Measurements from ENCODE around the gene PSMB7. TPM values are rescaled to one million over a fixed set of nuclear protein-coding genes. Genes with fewer than 3 reads are reported as not detected.
A peak's percentile ranks its signal among the peaks of the same experiment; 100 is the strongest.

PSMB7 gene
- total RNA-seq, 1 experiment from 2014 or later: 264 TPM

DNA sequence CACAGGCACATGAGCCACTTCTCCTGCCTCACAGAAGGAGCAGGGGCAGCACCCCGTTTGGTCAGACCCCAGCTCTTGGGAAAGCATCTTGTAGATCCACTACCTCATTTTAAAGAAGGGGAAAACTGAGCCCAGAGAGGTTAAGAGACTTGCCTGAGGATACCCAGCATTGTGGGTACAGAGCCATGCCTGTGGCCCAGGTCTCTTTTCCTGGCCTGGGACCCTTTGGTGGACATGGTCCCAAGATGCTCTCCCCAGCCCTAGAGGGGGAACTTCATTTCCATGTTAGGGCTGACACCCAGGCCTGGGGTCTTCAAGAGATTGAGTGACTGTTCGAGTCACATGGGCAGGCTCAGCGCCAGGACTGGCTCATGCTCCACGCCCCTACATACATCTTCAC, 93.3 kb downstream of the PSMB7 start:
- Mint-ChIP-seq H3K27me3 (ENCODE audit: insufficient read depth, unreplicated experiment) (no peaks in the 10 kb centered on the region), H3K4me3 (ENCODE audit: unreplicated experiment) (no peak overlapping the region), H3K4me1 (ENCODE audit: insufficient read depth, unreplicated experiment) (no peaks in the 10 kb centered on the region), H3K27ac (ENCODE audit: low read depth, unreplicated experiment) (no peak overlapping the region), H3K36me3 (ENCODE audit: insufficient read depth, unreplicated experiment) (peaks cover 30% of the 10 kb centered on the region), H3K9me3 (ENCODE audit: unreplicated experiment) (no peaks in the 10 kb centered on the region)
- ChIA-PET CTCF (interaction anchor here (0.5 to 2.6 kb wide), 3 partner anchors 8 to 195 kb away, joined by 3 to 10 read pairs (median 3); no protein-coding TSS in a partner anchor), POLR2A (no interaction called here)
- no peak for DNase-seq (ENCODE audit: unreplicated experiment)
- intact Hi-C loops (cut with micrococcal nuclease): no loop called here
- TF ChIP-seq, protein P1, sequence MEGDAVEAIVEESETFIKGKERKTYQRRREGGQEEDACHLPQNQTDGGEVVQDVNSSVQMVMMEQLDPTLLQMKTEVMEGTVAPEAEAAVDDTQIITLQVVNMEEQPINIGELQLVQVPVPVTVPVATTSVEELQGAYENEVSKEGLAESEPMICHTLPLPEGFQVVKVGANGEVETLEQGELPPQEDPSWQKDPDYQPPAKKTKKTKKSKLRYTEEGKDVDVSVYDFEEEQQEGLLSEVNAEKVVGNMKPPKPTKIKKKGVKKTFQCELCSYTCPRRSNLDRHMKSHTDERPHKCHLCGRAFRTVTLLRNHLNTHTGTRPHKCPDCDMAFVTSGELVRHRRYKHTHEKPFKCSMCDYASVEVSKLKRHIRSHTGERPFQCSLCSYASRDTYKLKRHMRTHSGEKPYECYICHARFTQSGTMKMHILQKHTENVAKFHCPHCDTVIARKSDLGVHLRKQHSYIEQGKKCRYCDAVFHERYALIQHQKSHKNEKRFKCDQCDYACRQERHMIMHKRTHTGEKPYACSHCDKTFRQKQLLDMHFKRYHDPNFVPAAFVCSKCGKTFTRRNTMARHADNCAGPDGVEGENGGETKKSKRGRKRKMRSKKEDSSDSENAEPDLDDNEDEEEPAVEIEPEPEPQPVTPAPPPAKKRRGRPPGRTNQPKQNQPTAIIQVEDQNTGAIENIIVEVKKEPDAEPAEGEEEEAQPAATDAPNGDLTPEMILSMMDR (IDR thresholded peaks at IDR 0.05; ENCODE audit: unreplicated experiment): no peak
- BruUV-seq (replicated peaks): no TSS peak

DNA sequence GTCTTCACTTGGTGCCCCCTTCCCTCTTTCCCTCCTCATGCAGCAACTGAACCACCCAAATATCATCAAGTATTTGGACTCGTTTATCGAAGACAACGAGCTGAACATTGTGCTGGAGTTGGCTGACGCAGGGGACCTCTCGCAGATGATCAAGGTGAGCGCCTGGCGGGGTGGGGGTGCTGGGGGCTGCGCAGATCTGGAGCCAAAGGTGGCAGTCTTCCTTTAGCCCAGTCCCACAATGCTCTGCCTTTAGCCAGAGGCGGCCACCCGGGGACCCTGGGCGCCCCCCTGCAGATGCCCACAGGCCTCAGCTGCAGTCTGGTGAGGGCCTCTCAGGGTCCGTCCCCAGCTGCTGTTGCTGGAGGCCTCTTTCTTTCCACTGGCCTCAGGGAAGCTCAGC, 93.8 kb downstream of the PSMB7 start:
- no peak for DNase-seq (ENCODE audit: unreplicated experiment)
- TF ChIP-seq, protein P1 (IDR thresholded peaks at IDR 0.05; ENCODE audit: unreplicated experiment): no peak
- ChIA-PET CTCF (interaction anchor here (1.4 to 2.6 kb wide), 3 partner anchors 10 to 194 kb away, joined by 3 to 11 read pairs (median 10); no protein-coding TSS in a partner anchor), POLR2A (no interaction called here)
- Mint-ChIP-seq H3K27ac (ENCODE audit: low read depth, unreplicated experiment) (no peak overlapping the region), H3K27me3 (ENCODE audit: insufficient read depth, unreplicated experiment) (no peaks in the 10 kb centered on the region), H3K4me1 (ENCODE audit: insufficient read depth, unreplicated experiment) (no peaks in the 10 kb centered on the region), H3K36me3 (ENCODE audit: insufficient read depth, unreplicated experiment) (peaks cover 29% of the 10 kb centered on the region), H3K9me3 (ENCODE audit: unreplicated experiment) (no peaks in the 10 kb centered on the region), H3K4me3 (ENCODE audit: unreplicated experiment) (no peak overlapping the region)
- BruUV-seq (replicated peaks): no TSS peak
- intact Hi-C loops (cut with micrococcal nuclease): no loop called here

DNA sequence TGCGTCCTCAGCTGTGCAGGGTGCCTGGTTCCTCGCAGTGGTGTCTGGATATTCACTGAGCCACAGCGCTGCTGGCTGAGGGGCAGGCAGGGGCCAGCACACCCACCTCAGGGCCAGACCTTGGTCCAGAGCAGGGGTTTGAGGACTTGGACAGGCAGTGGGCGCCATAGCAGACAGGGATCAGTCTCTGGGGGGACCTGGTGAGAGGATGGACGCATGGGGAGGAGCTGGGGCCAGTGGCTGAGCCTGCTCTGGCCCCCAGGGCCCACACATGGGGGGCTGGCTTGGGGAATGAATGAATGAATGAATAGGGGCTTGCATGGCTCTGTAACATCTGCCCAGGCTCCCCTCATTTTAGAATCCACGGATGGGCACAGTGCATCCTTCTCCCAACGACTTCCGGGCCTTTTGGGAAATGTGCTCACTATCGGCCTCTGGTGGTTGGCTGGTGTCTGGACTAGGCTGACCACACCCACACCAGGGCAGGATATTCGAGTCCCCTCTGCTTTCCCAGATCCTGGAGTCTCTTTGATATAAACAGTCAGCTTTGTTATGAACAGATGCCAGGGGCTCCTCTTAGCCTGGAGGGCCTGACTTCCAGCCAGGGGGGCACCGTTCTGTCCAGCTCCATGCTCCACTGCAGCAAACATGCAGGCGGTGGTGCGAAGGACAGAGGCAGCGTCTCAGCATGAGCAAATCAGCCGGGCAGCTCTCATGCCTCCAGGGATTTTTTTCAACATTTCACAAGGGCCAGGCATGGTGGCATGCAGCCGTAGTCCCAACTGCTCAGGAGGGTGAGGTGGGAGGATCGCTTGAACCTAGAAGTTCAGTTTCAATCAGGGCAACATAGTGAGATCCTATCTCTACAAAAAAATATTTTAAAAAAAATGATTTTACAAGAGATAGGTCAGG, 94.9 kb downstream of the PSMB7 start:
- TF ChIP-seq, protein P1 (IDR thresholded peaks at IDR 0.05; ENCODE audit: unreplicated experiment): peak; percentile 82
- Mint-ChIP-seq H3K4me1 (ENCODE audit: insufficient read depth, unreplicated experiment) (no peaks in the 10 kb centered on the region), H3K36me3 (ENCODE audit: insufficient read depth, unreplicated experiment) (peaks cover 33% of the 10 kb centered on the region), H3K27me3 (ENCODE audit: insufficient read depth, unreplicated experiment) (no peaks in the 10 kb centered on the region), H3K9me3 (ENCODE audit: unreplicated experiment) (no peaks in the 10 kb centered on the region), H3K27ac (ENCODE audit: low read depth, unreplicated experiment) (no peak overlapping the region), H3K4me3 (ENCODE audit: unreplicated experiment) (no peak overlapping the region)
- POLR2A ChIA-PET: no interaction called here
- intact Hi-C loops (cut with micrococcal nuclease): loop anchor here (1.0 kb wide), 1 partner anchor 194 kb away; no protein-coding TSS in a partner anchor
- CTCF ChIA-PET: interaction anchor here (0.6 to 2.6 kb wide), 9 partner anchors 9 to 739 kb away, joined by 3 to 11 read pairs (median 4); no protein-coding TSS in a partner anchor
- DNase-seq (ENCODE audit: unreplicated experiment): peak; percentile 69
- no TSS peak for BruUV-seq (replicated peaks)

DNA sequence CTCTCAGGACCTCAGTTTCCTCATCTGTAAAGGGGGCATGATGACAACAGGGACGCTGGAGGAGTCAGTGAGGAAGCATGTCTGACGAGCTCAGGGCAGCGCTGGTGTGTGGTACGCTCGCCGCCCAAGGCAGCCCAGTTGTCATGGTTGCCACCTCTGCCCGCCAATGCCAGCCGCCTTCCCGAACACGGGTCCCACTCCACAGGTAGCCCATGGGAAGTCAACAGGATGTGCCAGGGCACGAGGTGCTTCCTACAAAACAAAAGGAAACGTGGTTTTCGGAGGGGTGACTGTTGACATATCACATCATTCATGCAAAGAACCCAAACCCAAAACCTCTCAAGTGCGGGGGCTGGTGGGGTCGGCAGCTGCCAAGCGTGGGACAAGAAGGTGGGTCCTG, 99.4 kb downstream of the PSMB7 start:
- H3K36me3 Mint-ChIP-seq (ENCODE audit: insufficient read depth, unreplicated experiment): peaks cover 32% of the 10 kb centered on the region
- DNase-seq (ENCODE audit: unreplicated experiment): no peak
- no peak overlapping the region for H3K27ac Mint-ChIP-seq (ENCODE audit: low read depth, unreplicated experiment)
- CTCF ChIA-PET: no interaction called here
- no peaks in the 10 kb centered on the region for H3K4me1 Mint-ChIP-seq (ENCODE audit: insufficient read depth, unreplicated experiment)
- TF ChIP-seq, protein P1 (IDR thresholded peaks at IDR 0.05; ENCODE audit: unreplicated experiment): no peak
- intact Hi-C loops (cut with micrococcal nuclease): no loop called here
- H3K9me3 Mint-ChIP-seq (ENCODE audit: unreplicated experiment): no peaks in the 10 kb centered on the region
- POLR2A ChIA-PET: no interaction called here
- no peaks in the 10 kb centered on the region for H3K27me3 Mint-ChIP-seq (ENCODE audit: insufficient read depth, unreplicated experiment)
- H3K4me3 Mint-ChIP-seq (ENCODE audit: unreplicated experiment): no peak overlapping the region
- BruUV-seq (replicated peaks): no TSS peak

Measured in MCF 10A (cell line).